Measurements from ENCODE around the gene PLPP2.

Gene PLPP2

DNA sequence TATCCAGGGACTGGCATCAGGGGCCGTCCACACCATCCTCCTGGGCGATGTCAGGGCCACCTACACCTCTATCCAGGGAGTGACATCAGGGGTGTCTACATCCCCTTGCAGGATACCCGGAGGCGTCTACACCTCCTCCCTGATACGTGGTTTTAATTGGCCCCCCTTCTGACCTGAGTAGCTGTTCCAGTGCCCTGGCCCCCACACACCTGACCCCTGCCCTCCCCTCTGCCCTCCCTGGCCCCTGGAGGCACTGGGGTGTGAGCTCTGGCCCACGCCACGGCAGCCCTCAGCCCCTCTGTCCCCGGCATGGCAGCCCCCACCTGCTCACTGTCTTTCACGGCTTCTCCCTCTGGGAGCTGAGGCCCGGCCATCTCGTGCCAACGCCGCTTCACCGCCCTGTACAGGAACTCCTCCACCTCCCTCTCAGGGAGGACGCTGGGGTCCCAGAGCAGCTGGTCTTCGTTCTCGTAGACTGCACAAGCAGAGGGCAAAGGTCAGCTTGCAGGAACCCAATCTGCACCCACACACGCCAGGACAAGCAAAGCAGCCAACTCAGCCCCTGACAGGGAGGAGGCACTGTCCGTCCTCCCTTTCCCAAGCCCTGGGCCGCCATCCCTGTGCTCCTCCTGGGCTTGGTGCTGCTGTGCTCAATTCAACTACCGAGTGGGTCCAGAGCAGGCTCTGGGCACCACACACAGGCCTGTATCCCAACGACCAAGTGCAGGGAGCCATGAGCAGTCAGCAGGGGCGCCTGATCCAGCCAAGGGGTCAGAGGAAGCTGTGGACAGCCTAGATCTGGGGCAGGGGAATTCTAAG, 22.2 kb upstream of the PLPP2 start:
- Histone ChIP-seq H3K4me2 (ENCODE audit: insufficient read depth, low read length) (no peak overlapping the region), H3K27me3 (ENCODE audit: insufficient read depth, low read length, poor library complexity) (no peaks in the 10 kb centered on the region), H2AFZ (ENCODE audit: low read depth, low read length) (no peak overlapping the region), H3K4me3 (ENCODE audit: low read depth in 1 of 2, low read length in 2 of 2) (no peak overlapping the region), H3K79me2 (ENCODE audit: insufficient read depth, low read length) (peaks cover 13% of the 10 kb centered on the region), H3K27ac (ENCODE audit: low read length) (no peak overlapping the region), H3K4me1 (ENCODE audit: insufficient read depth, low read length) (no peaks in the 10 kb centered on the region), H3K36me3 (ENCODE audit: insufficient read depth, low read length) (peaks cover 78% of the 10 kb centered on the region), H3K9me3 (ENCODE audit: insufficient read depth, low read length, severe bottlenecking) (no peaks in the 10 kb centered on the region), H4K20me1 (ENCODE audit: insufficient read depth, low read length) (peaks cover 34% of the 10 kb centered on the region), H3K9ac (ENCODE audit: low read depth, low read length) (no peak overlapping the region)
- DNase-seq (no peak), ATAC-seq (ENCODE audit: insufficient read depth, low read depth) (no peak)
- TF ChIP-seq, protein P1, sequence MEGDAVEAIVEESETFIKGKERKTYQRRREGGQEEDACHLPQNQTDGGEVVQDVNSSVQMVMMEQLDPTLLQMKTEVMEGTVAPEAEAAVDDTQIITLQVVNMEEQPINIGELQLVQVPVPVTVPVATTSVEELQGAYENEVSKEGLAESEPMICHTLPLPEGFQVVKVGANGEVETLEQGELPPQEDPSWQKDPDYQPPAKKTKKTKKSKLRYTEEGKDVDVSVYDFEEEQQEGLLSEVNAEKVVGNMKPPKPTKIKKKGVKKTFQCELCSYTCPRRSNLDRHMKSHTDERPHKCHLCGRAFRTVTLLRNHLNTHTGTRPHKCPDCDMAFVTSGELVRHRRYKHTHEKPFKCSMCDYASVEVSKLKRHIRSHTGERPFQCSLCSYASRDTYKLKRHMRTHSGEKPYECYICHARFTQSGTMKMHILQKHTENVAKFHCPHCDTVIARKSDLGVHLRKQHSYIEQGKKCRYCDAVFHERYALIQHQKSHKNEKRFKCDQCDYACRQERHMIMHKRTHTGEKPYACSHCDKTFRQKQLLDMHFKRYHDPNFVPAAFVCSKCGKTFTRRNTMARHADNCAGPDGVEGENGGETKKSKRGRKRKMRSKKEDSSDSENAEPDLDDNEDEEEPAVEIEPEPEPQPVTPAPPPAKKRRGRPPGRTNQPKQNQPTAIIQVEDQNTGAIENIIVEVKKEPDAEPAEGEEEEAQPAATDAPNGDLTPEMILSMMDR (IDR thresholded peaks at IDR 0.05; ENCODE audit: borderline replicate concordance, extremely low read depth, low read length, poor library complexity, severe bottlenecking), result no peak
- TF ChIP-seq EZH2 (IDR thresholded peaks at IDR 0.05; ENCODE audit: borderline replicate concordance, low read depth, low read length, severe bottlenecking), result no peak

DNA sequence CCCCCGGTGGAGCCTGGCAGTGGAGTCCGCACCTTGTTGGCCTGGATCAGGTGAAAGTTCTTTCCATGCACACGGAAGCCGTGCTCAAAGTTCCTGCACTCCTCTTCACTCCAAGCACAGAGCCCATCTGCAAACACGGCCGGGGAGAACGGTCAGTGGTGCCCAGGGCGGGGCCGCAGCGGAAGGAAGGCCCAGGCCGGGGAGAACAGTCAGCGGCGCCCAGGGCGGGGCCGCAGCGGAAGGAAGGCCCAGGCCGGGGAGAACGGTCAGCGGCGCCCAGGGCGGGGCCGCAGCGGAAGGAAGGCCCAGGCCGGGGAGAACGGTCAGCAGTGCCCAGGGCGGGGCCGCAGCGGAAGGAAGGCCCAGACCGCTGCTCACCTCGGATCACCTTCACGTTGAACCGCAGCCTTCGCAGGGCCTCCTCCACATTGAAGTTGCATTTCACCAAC, 20.6 kb upstream of the PLPP2 start:
- H3K4me2 ChIP-seq (ENCODE audit: insufficient read depth, low read length), result no peak overlapping the region
- no peak overlapping the region for H3K27ac ChIP-seq (ENCODE audit: low read length)
- peaks cover 36% of the 10 kb centered on the region for H4K20me1 ChIP-seq (ENCODE audit: insufficient read depth, low read length)
- H3K36me3 ChIP-seq (ENCODE audit: insufficient read depth, low read length), result peaks cover 88% of the 10 kb centered on the region
- H3K4me3 ChIP-seq (ENCODE audit: low read depth in 1 of 2, low read length in 2 of 2), result no peak overlapping the region
- TF ChIP-seq, protein P1 (IDR thresholded peaks at IDR 0.05; ENCODE audit: borderline replicate concordance, extremely low read depth, low read length, poor library complexity, severe bottlenecking), result no peak
- no peak for TF ChIP-seq EZH2 (IDR thresholded peaks at IDR 0.05; ENCODE audit: borderline replicate concordance, low read depth, low read length, severe bottlenecking)
- no peak for DNase-seq
- H3K9ac ChIP-seq (ENCODE audit: low read depth, low read length), result no peak overlapping the region
- no peaks in the 10 kb centered on the region for H3K9me3 ChIP-seq (ENCODE audit: insufficient read depth, low read length, severe bottlenecking)
- H2AFZ ChIP-seq (ENCODE audit: low read depth, low read length), result no peak overlapping the region
- no peak for ATAC-seq (ENCODE audit: insufficient read depth, low read depth)
- no peaks in the 10 kb centered on the region for H3K4me1 ChIP-seq (ENCODE audit: insufficient read depth, low read length)
- peaks cover 8% of the 10 kb centered on the region for H3K79me2 ChIP-seq (ENCODE audit: insufficient read depth, low read length)
- H3K27me3 ChIP-seq (ENCODE audit: insufficient read depth, low read length, poor library complexity), result no peaks in the 10 kb centered on the region

DNA sequence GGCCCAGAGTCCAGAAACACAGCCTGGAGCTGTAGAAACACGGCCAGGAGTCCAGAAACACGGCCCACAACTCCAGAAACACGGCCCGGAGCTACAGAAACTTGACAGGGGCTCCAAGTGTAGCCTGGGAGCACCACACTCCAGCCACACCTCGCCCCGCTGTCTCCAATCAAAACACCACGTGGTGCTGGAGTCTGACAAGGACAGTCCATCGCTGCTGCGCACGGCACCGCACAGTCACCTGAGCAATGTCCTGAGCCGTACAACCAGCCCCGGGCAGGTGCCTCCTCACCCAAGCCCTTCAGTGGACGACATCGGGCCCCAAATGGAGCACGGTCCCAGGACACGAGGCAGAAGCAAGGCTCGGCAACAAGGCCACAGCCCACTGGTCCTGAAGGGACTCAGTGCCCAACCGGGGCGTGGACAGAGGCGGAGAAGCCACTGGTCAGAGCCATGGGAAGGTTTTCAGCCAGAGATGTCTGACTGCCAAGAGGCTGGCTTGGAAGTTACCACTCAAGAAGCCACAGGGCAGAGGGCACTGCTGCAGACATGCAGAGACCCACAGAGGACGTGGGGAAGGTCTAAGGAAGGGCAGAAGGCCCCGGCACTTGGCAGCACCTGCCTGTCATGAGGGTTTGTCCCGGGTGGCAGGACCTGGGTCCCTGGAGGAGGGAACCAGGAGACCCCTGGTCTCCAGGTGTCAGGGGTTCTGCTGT, 19.7 kb upstream of the PLPP2 start:
- Histone ChIP-seq H3K4me1 (ENCODE audit: insufficient read depth, low read length) (no peaks in the 10 kb centered on the region), H2AFZ (ENCODE audit: low read depth, low read length) (no peak overlapping the region), H4K20me1 (ENCODE audit: insufficient read depth, low read length) (peaks cover 36% of the 10 kb centered on the region), H3K9ac (ENCODE audit: low read depth, low read length) (no peak overlapping the region), H3K4me3 (ENCODE audit: low read depth in 1 of 2, low read length in 2 of 2) (no peak overlapping the region), H3K27me3 (ENCODE audit: insufficient read depth, low read length, poor library complexity) (no peaks in the 10 kb centered on the region), H3K4me2 (ENCODE audit: insufficient read depth, low read length) (no peak overlapping the region), H3K79me2 (ENCODE audit: insufficient read depth, low read length) (peaks cover 8% of the 10 kb centered on the region), H3K9me3 (ENCODE audit: insufficient read depth, low read length, severe bottlenecking) (no peaks in the 10 kb centered on the region), H3K36me3 (ENCODE audit: insufficient read depth, low read length) (peaks cover 90% of the 10 kb centered on the region), H3K27ac (ENCODE audit: low read length) (no peak overlapping the region)
- ATAC-seq (ENCODE audit: insufficient read depth, low read depth) (no peak), DNase-seq (no peak)
- TF ChIP-seq, protein P1 (IDR thresholded peaks at IDR 0.05; ENCODE audit: borderline replicate concordance, extremely low read depth, low read length, poor library complexity, severe bottlenecking), result no peak
- TF ChIP-seq EZH2 (IDR thresholded peaks at IDR 0.05; ENCODE audit: borderline replicate concordance, low read depth, low read length, severe bottlenecking), result no peak

All from DND-41 (cell line).